HCT116 (cell line): ENCODE data around the gene TOM1. TPM values are rescaled to one million over a fixed set of nuclear protein-coding genes. Genes with fewer than 3 reads are reported as not detected.

Experiments
- ATAC-seq: fragments of 200-7000 bp; cut with Tn5 transposase; 2 replicates; pipeline ENCODE4 v1.9.1; 2020; ENCODE audit warnings: mild to moderate bottlenecking, moderate library complexity
- BruUV-seq: library from RNA; stranded (reverse); fragments of 400-500 nt; replicated peaks from 2 replicates; lab custom pipeline; 2021; lab: Mats Ljungman, UMichigan
- CTCF ChIA-PET: fragments of 300-600 bp; sonication (Branson Sonifier 250); formaldehyde crosslinking; loops from one replicate; lab custom pipeline; 2021; ENCODE audit warnings: antibody characterized with exemption; lab: Charles Lee
- POLR2A ChIA-PET: fragments of 300-600, 350-600 bp; sonication (Branson Sonifier 250); formaldehyde crosslinking; loops from one replicate; lab custom pipeline; 2021; ENCODE audit warnings: antibody characterized with exemption; lab: Charles Lee
- RAD21 ChIA-PET, 2 experiments: fragments of 300-600 bp; sonication (Branson Sonifier 250); formaldehyde crosslinking; loops; one replicate each; lab custom pipeline; 2023; ENCODE audit warnings: low total read pairs in 2 of 2; ENCODE audit not compliant: uncharacterized antibody in 2 of 2, unreplicated experiment in 2 of 2, low non-redundant PET in 1 of 2; lab: Charles Lee
- DNase-seq: peaks from one replicate; pipeline ENCODE4 v3.0.0-alpha.2; 2010; ENCODE audit warnings: low read depth, low spot score
- H2AFZ ChIP-seq: fragments of 200-600 bp; shearing (Covaris generic), sonication (generic); 2 replicates; pipeline ENCODE4 v1.6.1; 2017; ENCODE audit warnings: low read depth, mixed run types, mixed read lengths, antibody characterized with exemption, low read length; ENCODE audit not compliant: poor library complexity, severe bottlenecking
- H3K27ac ChIP-seq: 2 replicates; pipeline ENCODE4 v1.5.1; 2012; ENCODE audit warnings: low read depth, low read length
- H3K27me3 ChIP-seq: fragments of 200-600 bp; sonication (generic); 2 replicates; pipeline ENCODE4 v1.6.1; 2016; ENCODE audit warnings: mixed run types, low read length, mixed read lengths; ENCODE audit not compliant: insufficient read depth
- H3K36me3 ChIP-seq, 2 experiments: fragments of 200-500 bp in 1 of 2; fragments of 200-600 bp in 1 of 2; sonication (Bioruptor generic) in 1 of 2; sonication (generic) in 1 of 2; 2 replicates each; pipeline versions ENCODE4 v1.5.1 to v1.6.1; 2014 to 2016; ENCODE audit warnings: low read length in 2 of 2, inconsistent platforms in 1 of 2, mixed read lengths in 1 of 2, mixed run types in 1 of 2; ENCODE audit not compliant: insufficient read depth in 2 of 2, control insufficient read depth in 1 of 2
- H3K4me1 ChIP-seq, 2 experiments: fragments of 200-600 bp in 1 of 2; sonication (generic) in 1 of 2; 2 replicates each; pipeline versions ENCODE4 v1.5.1 to v1.6.1; 2012 to 2017; ENCODE audit warnings: low read length in 2 of 2, inconsistent platforms in 1 of 2, mild to moderate bottlenecking in 1 of 2, mixed read lengths in 1 of 2, mixed run types in 1 of 2, moderate library complexity in 1 of 2; ENCODE audit not compliant: insufficient read depth in 2 of 2, control insufficient read depth in 1 of 2
- H3K4me2 ChIP-seq: fragments of 200-600 bp; sonication (generic); 2 replicates; pipeline ENCODE4 v1.6.1; 2017; ENCODE audit warnings: mixed run types, low read length, mixed read lengths
- H3K4me3 ChIP-seq, 2 experiments: fragments of 200-600 bp in 1 of 2; sonication (generic) in 1 of 2; replicated peaks in 1 of 2; 2 replicates each; pipeline ENCODE4 v1.5.1; 2011 to 2016; ENCODE audit warnings: low read length in 2 of 2, control low read depth in 1 of 2, low read depth in 1 of 2, mild to moderate bottlenecking in 1 of 2, mixed read lengths in 1 of 2, mixed run types in 1 of 2
- H3K79me2 ChIP-seq: fragments of 200-600 bp; sonication (generic); 2 replicates; pipeline ENCODE4 v1.6.1; 2017; ENCODE audit warnings: mild to moderate bottlenecking, mixed run types, low read length, moderate library complexity, mixed read lengths; ENCODE audit not compliant: insufficient read depth
- H3K9ac ChIP-seq: fragments of 200-600 bp; sonication (generic); 2 replicates; pipeline ENCODE4 v1.6.1; 2016; ENCODE audit warnings: low read length, mixed read lengths
- H3K9me2 ChIP-seq: fragments of 200-600 bp; sonication (generic), shearing (Covaris generic); 2 replicates; pipeline ENCODE4 v1.6.1; 2017; ENCODE audit warnings: mixed run types, mild to moderate bottlenecking, moderate library complexity; ENCODE audit not compliant: insufficient read depth
- H3K9me3 ChIP-seq, 2 experiments: fragments of 200-500 bp in 1 of 2; fragments of 200-600 bp in 1 of 2; sonication (Bioruptor generic) in 1 of 2; sonication (generic) in 1 of 2; 2 replicates each; pipeline ENCODE4 v1.6.1; 2014 to 2017; ENCODE audit warnings: low read length in 2 of 2, mixed read lengths in 2 of 2, inconsistent platforms in 1 of 2, low read depth in 1 of 2, mild to moderate bottlenecking in 1 of 2, mixed run types in 1 of 2, moderate library complexity in 1 of 2; ENCODE audit not compliant: control insufficient read depth in 1 of 2, insufficient read depth in 1 of 2
- H4K20me1 ChIP-seq: fragments of 200-600 bp; sonication (generic), shearing (Covaris generic); 2 replicates; pipeline ENCODE4 v1.6.1; 2017; ENCODE audit warnings: mixed run types, mild to moderate bottlenecking, moderate library complexity; ENCODE audit not compliant: insufficient read depth
- CBX3 ChIP-seq: IDR thresholded peaks from 2 replicates; pipeline ENCODE4 v1.6.1; 2012; ENCODE audit warnings: low read depth
- EGR1 ChIP-seq: IDR thresholded peaks from 2 replicates; pipeline ENCODE4 v1.6.1; 2012; ENCODE audit warnings: low read depth
- ELF1 ChIP-seq: IDR thresholded peaks from 2 replicates; pipeline ENCODE4 v1.6.1; 2012; ENCODE audit warnings: low read depth, borderline replicate concordance
- EZH2phosphoT487 ChIP-seq: fragments of 200-600 bp; IDR thresholded peaks from 2 replicates; pipeline ENCODE4 v1.6.1; 2018; ENCODE audit warnings: antibody characterized with exemption, borderline replicate concordance
- FOSL1 ChIP-seq: IDR thresholded peaks from 2 replicates; pipeline ENCODE4 v1.6.1; 2012; ENCODE audit warnings: low read depth
- JUND ChIP-seq: IDR thresholded peaks from 2 replicates; pipeline ENCODE4 v1.6.1; 2012
- SIN3A ChIP-seq: IDR thresholded peaks from 2 replicates; pipeline ENCODE4 v1.6.1; 2012; ENCODE audit warnings: low read depth
- SP1 ChIP-seq: IDR thresholded peaks from 2 replicates; pipeline ENCODE4 v1.6.1; 2012; ENCODE audit warnings: low read depth
- SRF ChIP-seq: IDR thresholded peaks from 2 replicates; pipeline ENCODE4 v1.6.1; 2012; ENCODE audit warnings: low read depth
- YY1 ChIP-seq: IDR thresholded peaks from 2 replicates; pipeline ENCODE4 v1.6.1; 2011; ENCODE audit warnings: low read length, low read depth, moderate library complexity, mild to moderate bottlenecking; ENCODE audit not compliant: insufficient replicate concordance; ENCODE audit errors: extremely low read depth
- ZFX ChIP-seq: fragments of 450-650 bp; IDR thresholded peaks from 2 replicates; pipeline ENCODE4 v1.6.1; 2017
- ZNF274 ChIP-seq: fragments of 200-500 bp; sonication (Bioruptor generic); IDR thresholded peaks from 2 replicates; pipeline ENCODE4 v1.6.1; 2014; ENCODE audit warnings: mild to moderate bottlenecking, low read depth, low read length, inconsistent platforms
- intact Hi-C: fragments of 100-400 bp; cut with micrococcal nuclease; formaldehyde crosslinking; loops from 2 replicates; pipeline ENCODE4 v1.10.0; 2022
- total RNA-seq: library from RNA; stranded (reverse); gene quantifications from one replicate; pipeline ENCODE4 v1.2.1, GENCODE V29; 2021; ENCODE audit not compliant: unreplicated experiment
- TF ChIP-seq, protein P1 (sequence below): IDR thresholded peaks from 2 replicates; pipeline ENCODE4 v1.6.1; 2011; ENCODE audit warnings: mild to moderate bottlenecking, low read length, moderate library complexity; ENCODE audit not compliant: insufficient replicate concordance; ENCODE audit errors: extremely low read depth

TOM1 gene
- total RNA-seq, 1 experiment from 2014 or later = 18.0 TPM

DNA sequence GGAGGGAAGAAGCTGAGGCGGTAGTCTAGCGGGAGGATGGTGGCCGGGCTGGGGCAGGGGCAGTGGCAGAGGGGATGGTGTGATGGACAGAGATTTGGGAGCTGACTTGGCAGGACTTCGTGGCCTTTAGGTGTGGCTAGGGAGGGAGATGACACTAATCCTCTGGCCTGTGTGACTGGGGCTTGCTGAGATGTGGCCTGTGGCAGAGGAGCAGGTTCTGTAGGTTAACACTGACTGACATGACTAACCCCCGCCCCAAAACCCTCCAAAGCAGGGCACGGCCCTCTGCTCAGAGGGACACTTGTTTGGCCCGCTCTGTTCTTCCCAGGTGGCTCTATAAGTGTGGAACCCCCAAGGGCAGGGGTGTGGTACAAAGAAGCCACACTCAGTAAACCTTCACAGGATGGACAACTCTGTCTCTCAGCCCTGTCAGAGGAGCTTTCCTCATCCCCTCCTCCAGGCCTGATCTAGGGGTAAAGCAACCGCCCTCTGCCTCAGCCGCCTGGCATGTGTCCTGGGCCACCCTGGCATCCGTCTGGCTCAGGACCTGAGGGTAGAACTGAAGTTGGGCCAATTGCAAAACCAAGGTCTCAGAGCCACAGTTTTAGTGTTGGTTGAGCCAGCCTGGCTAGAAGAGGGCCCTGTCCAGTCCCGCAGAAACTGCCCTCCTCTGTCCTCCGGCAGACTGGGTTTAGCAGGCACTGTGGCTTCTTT lies 15.6 kb downstream of the TOM1 start:
- no peak overlapping the region for H3K4me3 ChIP-seq
- H3K4me1 ChIP-seq = peaks cover 27 to 45% of the 10 kb centered on the region in 2 experiments
- H3K36me3 ChIP-seq = no peaks in the 10 kb centered on the region
- no peaks in the 10 kb centered on the region for H3K9me2 ChIP-seq
- intact Hi-C loops = no loop called here
- no TSS peak for BruUV-seq
- TF ChIP-seq FOSL1 (no peak), EZH2phosphoT487 (no peak), YY1 (no peak), ELF1 (no peak), ZFX (no peak), EGR1 (no peak), SP1 (no peak), SRF (no peak), ZNF274 (no peak), JUND (no peak), CBX3 (no peak), SIN3A (no peak)
- TF ChIP-seq, protein P1, sequence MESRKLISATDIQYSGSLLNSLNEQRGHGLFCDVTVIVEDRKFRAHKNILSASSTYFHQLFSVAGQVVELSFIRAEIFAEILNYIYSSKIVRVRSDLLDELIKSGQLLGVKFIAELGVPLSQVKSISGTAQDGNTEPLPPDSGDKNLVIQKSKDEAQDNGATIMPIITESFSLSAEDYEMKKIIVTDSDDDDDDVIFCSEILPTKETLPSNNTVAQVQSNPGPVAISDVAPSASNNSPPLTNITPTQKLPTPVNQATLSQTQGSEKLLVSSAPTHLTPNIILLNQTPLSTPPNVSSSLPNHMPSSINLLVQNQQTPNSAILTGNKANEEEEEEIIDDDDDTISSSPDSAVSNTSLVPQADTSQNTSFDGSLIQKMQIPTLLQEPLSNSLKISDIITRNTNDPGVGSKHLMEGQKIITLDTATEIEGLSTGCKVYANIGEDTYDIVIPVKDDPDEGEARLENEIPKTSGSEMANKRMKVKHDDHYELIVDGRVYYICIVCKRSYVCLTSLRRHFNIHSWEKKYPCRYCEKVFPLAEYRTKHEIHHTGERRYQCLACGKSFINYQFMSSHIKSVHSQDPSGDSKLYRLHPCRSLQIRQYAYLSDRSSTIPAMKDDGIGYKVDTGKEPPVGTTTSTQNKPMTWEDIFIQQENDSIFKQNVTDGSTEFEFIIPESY = no peak
- ChIA-PET POLR2A (no interaction called here), RAD21 (no interaction called here), CTCF (no interaction called here)
- no peak overlapping the region for H3K4me2 ChIP-seq
- no peaks in the 10 kb centered on the region for H3K9me3 ChIP-seq
- ATAC-seq (no peak), DNase-seq (no peak)
- no peak overlapping the region for H2AFZ ChIP-seq
- no peak overlapping the region for H3K27ac ChIP-seq
- H3K27me3 ChIP-seq = no peaks in the 10 kb centered on the region
- no peaks in the 10 kb centered on the region for H4K20me1 ChIP-seq
- 0 out of 2 replicates have a peak, but pooled peaks cover 2% of the 10 kb centered on the region for H3K79me2 ChIP-seq
- no peak overlapping the region for H3K9ac ChIP-seq
